Stimulated activated CD4-positive, alpha-beta T cell treated with anti-CD3 and anti-CD28 coated beads, Interleukin-1b, Interleukin-23, amount 100 ng/mL, for 4 hours (primary cell): ENCODE data around the gene UBE2M.
"Not testable (repeated sequence)": the region's sequence is repeated elsewhere in the genome, so short reads cannot be mapped to it uniquely, and the experiment has no call there.

Source experiments
- DNase-seq, 2 donors: peaks; one replicate each; pipeline ENCODE4 v3.0.0-alpha.2; 2020; ENCODE audit warnings: low read depth in 2 of 2

The UBE2M gene

GRCh38 chr19:58558066-58558622 is at the start of gene UBE2M:
UBE2M (minus strand) TSS chr19:58558611; CDS start chr19:58558381, 230 bp downstream.
- DNase-seq: peak in 1 of 2 donors; percentile 49

- not testable (repeated sequence) for DNase-seq
Measured at GRCh38 chr19:58607213-58607612, 48.8 kb upstream of the UBE2M start.

- DNase-seq: not testable (repeated sequence)
Measured at GRCh38 chr19:58606251-58606896, 48.0 kb upstream of the UBE2M start.

GRCh38 chr19:58586133-58586765 is 27.8 kb upstream of the UBE2M start:
- no peak for DNase-seq

- DNase-seq: no peak
Measured at GRCh38 chr19:58585442-58586132, 27.2 kb upstream of the UBE2M start.

GRCh38 chr19:58584498-58585441 is 26.4 kb upstream of the UBE2M start:
- DNase-seq: no peak

- DNase-seq: no peak
Measured at GRCh38 chr19:58582985-58583384, 24.6 kb upstream of the UBE2M start.

GRCh38 chr19:58581227-58582141 is 23.1 kb upstream of the UBE2M start:
- DNase-seq: peak; percentile 84 to 91

GRCh38 chr19:58579473-58580142 is 21.2 kb upstream of the UBE2M start:
- DNase-seq: no peak

- no peak for DNase-seq
Measured at GRCh38 chr19:58578012-58578925, 19.9 kb upstream of the UBE2M start.

- DNase-seq: not testable (repeated sequence)
Measured at GRCh38 chr19:58577581-58577980, 19.2 kb upstream of the UBE2M start.

GRCh38 chr19:58575183-58576041 is 17.0 kb upstream of the UBE2M start:
- peak in 1 of 2 donors; percentile 71 for DNase-seq

GRCh38 chr19:58573658-58574164 is 15.3 kb upstream of the UBE2M start:
- no peak for DNase-seq

- DNase-seq: peak; percentile 98 to 99
Measured at GRCh38 chr19:58572818-58573657, 14.6 kb upstream of the UBE2M start, which contains the start of gene MZF1. MZF1 (minus strand) TSS chr19:58573335; CDS start chr19:58571389, 1,946 bp downstream.

- DNase-seq: no peak
Measured at GRCh38 chr19:58572026-58572817, 13.8 kb upstream of the UBE2M start.

- DNase-seq: no peak
Measured at GRCh38 chr19:58571575-58571947, 13.2 kb upstream of the UBE2M start.
